ENCODE data around the gene TMEM258. TPM values are rescaled to one million over a fixed set of nuclear protein-coding genes. Genes with fewer than 3 reads are reported as not detected.
A peak's percentile ranks its signal among the peaks of the same experiment; 100 is the strongest.

TMEM258 gene
- total and polyA plus RNA-seq, 9 of the 15 experiments (the other 6 are each of a cell fraction or from before 2014, with no cell fraction given) = 97.2 to 856 (median 231) TPM

- TF ChIP-seq PATZ1 (CRISPR knock-in tag; IDR thresholded peaks at IDR 0.05; ENCODE audit: borderline replicate concordance) (no peak), RAD21 (CRISPR knock-in tag; conservative IDR thresholded peaks at IDR 0.05 in 1 of 2, IDR thresholded peaks at IDR 0.05 in 1 of 2) (peak; percentile 87 to 92), RBFOX2 (IDR thresholded peaks at IDR 0.05; ENCODE audit: low read depth, low read length) (peak; percentile 28; the same call in 1 of the 2 replicates), ERF (CRISPR knock-in tag; IDR thresholded peaks at IDR 0.05) (0 out of 2 replicates have a peak, but pooled peaks have one; percentile 6), ZNF3 (CRISPR knock-in tag; IDR thresholded peaks at IDR 0.05) (0 out of 2 replicates have a peak, but pooled peaks have one; percentile 5), SMC3 (conservative IDR thresholded peaks at IDR 0.05; ENCODE audit: insufficient read depth, low read depth, low read length) (peak; percentile 81), ZBTB7A (IDR thresholded peaks at IDR 0.05; ENCODE audit: borderline replicate concordance, control insufficient read depth, low read depth, low read length) (no peak), REST (IDR thresholded peaks at IDR 0.05; ENCODE audit: borderline replicate concordance) (peak; percentile 80), REST (CRISPR knock-in tag; IDR thresholded peaks at IDR 0.05; ENCODE audit: low read depth) (no peak), KLF16 (IDR thresholded peaks at IDR 0.05) (0 out of 2 replicates have a peak, but pooled peaks have one; percentile 28), ETV1 (tag; conservative IDR thresholded peaks at IDR 0.05; ENCODE audit: low read depth) (no peak), RUNX1 (IDR thresholded peaks at IDR 0.05; ENCODE audit: low read depth) (no peak), BRF2 (IDR thresholded peaks at IDR 0.05; ENCODE audit: borderline replicate concordance, insufficient read depth, insufficient read length) (no peak), ZNF436 (CRISPR knock-in tag; IDR thresholded peaks at IDR 0.05) (no peak), MTA1 (IDR thresholded peaks at IDR 0.05; ENCODE audit: borderline replicate concordance) (no peak), DLX4 (CRISPR knock-in tag; IDR thresholded peaks at IDR 0.05) (no peak)
These were observed 5.0 kb upstream of the TMEM258 start (continued) for GRCh38 chr11:61797263-61797944.

Data from K562 (cell line).